Thyroid gland (tissue), 4 donors: Measurements from ENCODE around the gene UBE2QL1.

ENCODE experiments used
- CTCF ChIP-seq, 6 experiments: fragments of 200-600 bp in 3 of 6; fragments of 450-650 bp in 3 of 6; sonication (generic) in 3 of 6; IDR thresholded peaks; one replicate each; pipeline ENCODE4 v1.5.1; 2016 to 2019; ENCODE audit warnings: antibody characterized with exemption in 6 of 6, mild to moderate bottlenecking in 2 of 6, inconsistent platforms in 1 of 6, moderate library complexity in 1 of 6
- POLR2A ChIP-seq, 2 donors: fragments of 450-650 bp; IDR thresholded peaks; one replicate each; pipeline ENCODE4 v1.6.1; 2017; ENCODE audit warnings: antibody characterized with exemption in 2 of 2, mild to moderate bottlenecking in 2 of 2, moderate library complexity in 1 of 2

- TF ChIP-seq CTCF (IDR thresholded peaks at IDR 0.05) (no peak), POLR2A (IDR thresholded peaks at IDR 0.05) (no peak)
Measured at GRCh38 chr5:6455571-6456200, 7.0 kb downstream of the UBE2QL1 start.
